ENCODE measurements around the gene NASP.
"Not testable (repeated sequence)": the region's sequence is repeated elsewhere in the genome, so short reads cannot be mapped to it uniquely, and the experiment has no call there.

The NASP gene

DNA sequence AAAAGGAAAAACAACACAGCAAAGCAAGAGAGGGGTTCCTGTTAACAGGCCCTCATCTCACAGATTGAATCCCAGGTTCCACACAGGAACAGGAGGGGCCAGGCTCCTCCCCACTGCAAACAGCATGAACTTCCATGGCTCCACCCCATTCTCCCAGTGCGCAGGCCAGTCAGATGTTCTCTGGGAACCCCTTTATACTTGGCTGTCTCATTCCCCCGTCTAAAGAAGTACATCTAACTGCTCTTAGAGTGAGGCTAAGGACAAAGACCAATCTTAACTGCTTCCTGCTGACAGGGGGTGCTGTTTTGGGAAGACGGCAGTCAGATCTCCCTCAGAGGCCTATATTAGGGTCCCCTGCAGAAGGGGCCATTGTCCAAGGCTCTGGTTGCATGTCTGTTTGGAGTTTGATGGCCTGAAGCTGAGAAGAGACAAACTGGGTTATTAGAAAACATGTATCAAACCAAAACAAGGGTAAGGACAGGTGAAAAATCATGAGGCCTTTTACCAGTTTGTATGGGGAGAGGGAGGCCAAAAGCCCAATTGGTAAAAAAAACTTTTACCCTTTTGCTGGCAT is 10.5 kb upstream of the NASP start:
- FAIRE-seq, result no peak

DNA sequence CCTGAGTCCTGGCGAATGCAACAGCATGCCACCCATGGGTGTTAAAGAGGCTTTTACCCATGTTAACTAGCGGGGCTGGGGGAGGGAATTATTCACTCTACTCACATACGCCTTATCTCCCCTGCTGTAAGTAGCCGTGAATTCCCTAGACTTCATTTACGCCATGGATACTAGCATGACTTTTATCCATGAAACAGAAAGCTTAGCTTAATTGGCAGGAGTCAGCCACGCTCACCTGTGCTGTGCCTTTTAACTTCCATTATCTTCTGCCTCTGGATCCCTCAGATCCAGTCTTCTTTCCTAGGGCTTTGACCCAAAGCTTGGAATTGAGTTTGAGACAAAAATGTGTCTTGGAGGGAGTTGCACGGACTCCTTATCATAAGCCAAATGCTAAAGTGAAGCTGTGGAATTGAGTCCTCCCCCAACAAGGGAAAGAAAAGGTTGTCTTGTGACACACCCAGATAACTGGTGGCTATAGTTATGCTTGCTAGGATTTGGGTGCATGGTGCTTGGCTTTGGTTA is 9.7 kb upstream of the NASP start:
- FAIRE-seq, result no peak

DNA sequence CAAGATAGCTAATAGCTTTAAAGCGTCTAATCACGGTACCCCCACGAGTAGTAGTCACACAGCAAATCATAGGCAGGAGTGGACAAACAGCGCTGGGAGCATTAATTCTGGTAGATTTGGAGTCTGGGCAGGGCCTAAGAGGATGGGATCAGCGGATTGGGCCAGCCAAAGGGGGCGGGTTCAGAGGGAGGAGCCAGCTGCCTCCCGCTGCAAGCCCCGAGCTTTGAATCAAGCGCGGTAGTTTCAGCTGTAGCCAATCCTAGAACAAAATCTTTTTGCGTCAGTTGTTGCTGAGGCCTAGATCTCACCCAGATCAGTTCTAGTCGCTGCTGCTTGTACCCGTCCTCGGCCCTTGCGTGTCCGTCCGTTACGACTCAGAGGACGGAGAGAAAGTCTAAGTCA is 576 bp upstream of the NASP start:
- FAIRE-seq, result peak; percentile 97

DNA sequence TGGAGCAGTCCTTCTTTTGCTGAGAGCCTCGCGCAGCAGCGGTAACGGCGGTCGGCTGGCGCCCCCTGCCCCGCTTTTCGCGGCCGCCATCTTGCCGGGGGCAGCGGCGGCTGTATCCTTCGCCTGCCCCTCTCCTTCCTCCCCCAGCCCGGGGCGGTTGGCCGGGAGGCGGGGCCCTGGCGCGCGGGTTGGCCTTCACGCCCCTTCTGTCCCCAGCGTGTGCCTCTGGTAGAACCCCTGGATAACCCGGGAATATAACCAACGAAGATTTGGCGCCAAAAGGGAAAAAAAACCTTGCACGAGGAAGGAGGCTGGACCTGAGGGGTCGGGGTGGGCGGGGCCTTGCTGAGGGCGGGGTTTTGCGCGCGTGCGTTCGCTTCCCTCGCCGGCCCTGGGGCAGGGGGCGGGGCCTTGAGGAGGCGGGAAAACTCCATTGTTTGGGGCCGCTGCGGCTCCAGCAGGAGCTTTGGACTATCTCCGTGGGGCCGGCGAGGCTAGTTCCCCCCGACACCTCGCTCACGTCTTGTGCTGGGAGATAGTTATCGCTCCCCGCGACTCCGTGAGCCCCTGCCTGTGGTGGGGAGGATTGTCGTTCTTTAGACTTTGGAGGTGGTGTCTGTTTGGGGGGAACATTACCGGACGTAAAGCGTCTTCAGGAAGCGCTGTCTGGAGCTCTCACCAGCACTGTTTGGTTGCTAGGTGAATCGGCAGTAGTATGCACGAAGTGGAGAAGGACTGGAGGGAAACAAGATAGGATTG is 689 bp downstream of the NASP start:
- FAIRE-seq, result no peak

DNA sequence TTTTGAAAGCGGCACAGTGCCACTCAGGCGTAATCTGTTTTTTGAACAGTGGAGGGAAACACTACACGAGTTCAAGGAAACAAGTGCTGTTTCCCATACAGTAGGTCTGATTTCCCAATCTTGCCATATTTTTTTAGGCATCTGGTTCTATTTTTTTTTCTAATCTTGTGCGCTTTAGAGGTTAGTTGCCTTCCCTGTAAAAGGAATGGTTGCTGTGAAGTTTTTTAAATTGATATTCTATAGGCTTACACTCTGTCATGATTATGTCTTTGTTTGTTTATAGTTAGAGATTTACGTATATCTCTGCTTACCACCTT is 1.2 kb downstream of the NASP start:
- no peak for FAIRE-seq

DNA sequence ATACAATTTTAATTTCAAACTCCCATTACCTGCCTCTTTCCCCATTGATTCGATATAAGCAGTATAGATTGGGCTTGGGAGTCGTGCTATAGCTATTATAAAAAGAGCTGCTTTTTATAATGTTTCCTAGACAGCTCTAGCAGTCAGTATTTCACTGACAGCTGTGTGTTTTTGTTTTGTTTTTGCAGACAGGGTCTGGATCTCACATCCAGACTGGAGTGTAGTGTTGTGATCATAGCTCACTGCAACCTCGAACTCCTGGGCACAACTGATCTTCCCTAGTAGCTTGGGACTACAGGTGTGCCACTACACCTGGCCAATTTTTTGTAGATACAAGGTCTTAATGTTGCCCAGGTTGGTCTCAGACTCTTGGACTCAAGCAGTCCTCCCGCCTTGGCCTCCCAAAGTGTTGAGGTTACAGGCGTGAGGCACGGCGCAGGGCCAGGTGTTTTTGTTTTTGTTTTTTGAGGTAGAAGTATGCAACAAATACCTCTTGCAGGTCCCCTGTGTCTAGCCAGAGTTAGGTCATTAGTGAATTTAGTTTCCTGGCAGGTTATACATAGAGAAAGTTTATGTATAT is 1.7 kb downstream of the NASP start:
- no peak for FAIRE-seq

DNA sequence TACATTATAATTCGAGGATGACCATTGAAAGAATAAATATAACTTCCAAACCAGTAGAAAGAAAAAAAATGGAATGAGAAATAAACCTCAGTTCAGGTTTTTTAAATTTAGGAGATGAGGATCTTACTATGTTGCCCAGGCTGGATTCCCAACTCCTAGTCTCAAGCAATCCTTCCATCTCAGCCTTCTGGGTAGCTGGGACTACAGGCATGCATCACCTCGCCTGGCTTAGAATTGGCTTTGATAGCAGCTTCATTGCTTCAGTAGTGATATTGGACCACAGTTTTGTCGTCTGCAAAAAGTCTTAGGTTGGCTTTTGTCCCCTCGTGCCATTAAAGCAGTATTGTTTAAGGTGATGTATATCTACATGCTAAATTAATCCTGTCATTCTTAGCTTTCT is 2.9 kb downstream of the NASP start:
- FAIRE-seq, result no peak

DNA sequence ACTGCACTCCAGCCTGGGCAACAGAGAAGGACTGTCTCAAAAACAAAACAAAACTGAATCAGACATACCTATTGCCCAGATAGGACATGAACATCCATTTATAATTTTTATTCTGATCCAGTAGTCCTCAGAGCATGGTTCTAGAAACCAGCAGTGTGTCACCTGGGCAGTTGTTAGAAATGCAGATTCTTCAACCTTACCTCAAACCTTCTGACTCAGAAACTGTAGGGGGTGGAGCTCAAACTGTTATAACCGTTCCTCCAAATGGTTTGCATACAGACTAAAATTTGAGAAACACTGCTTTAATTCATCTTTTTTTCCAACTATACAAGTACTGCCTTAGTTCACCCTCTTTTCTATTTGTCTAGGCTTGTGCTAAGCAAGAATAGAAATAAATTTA is 6.0 kb downstream of the NASP start:
- FAIRE-seq, result no peak

DNA sequence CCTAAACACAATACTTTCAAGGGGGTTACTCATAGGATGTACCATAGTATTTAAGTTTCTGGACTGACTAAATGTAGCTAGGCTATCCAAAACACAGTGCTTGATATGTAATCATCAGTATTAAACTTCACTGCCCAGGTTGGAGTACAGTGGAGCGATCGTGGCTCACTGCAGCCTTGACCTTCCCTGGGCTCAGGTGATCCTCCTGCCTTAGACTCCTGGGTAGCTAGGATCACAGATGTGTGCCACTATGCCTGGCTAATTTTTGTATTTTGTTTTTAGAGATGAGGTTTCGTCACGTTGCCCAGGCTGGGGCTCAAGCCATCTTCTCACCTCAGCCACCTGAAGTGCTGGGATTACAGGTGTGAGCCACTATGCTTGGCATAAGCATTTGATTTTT is 10.6 kb downstream of the NASP start:
- no peak for FAIRE-seq

DNA sequence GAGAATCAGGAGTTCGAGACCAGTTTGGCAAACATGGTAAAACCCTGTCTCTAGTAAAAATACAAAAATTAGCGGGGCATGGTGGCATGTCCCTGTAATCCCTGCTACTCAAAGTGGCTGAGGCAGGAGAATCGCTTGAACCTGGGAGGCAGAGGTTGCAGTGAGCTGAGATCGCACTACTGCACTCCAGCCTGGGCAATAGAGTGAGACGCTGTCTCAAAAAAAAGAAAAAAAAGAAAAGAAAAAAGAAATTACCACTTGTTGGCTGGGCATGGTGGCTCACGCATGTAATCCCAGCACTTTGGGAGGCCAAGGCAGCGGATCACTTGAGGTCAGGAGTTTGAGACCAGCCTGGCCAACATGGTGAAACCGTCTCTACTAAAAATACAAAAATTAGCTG is 12.9 kb downstream of the NASP start:
- not testable (repeated sequence) for FAIRE-seq

DNA sequence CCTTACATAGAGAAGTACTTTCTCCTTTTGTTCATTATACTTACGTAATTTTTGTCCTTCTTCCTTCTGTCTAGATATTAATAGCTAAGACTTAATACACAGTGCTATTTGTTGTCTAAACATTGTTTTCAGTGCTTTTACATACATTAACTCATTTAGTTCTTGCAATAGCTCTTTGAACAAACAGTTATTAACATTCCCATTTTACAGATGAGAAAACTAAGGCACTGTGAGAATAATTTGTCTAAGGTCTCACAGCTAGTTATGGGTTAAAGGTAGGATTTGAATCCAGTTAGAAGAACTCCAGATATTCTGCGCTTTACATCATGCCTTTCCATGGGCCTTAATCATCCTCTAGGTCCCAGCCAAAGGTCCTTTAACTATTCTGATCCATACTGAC is 20.4 kb downstream of the NASP start:
- FAIRE-seq, result no peak

DNA sequence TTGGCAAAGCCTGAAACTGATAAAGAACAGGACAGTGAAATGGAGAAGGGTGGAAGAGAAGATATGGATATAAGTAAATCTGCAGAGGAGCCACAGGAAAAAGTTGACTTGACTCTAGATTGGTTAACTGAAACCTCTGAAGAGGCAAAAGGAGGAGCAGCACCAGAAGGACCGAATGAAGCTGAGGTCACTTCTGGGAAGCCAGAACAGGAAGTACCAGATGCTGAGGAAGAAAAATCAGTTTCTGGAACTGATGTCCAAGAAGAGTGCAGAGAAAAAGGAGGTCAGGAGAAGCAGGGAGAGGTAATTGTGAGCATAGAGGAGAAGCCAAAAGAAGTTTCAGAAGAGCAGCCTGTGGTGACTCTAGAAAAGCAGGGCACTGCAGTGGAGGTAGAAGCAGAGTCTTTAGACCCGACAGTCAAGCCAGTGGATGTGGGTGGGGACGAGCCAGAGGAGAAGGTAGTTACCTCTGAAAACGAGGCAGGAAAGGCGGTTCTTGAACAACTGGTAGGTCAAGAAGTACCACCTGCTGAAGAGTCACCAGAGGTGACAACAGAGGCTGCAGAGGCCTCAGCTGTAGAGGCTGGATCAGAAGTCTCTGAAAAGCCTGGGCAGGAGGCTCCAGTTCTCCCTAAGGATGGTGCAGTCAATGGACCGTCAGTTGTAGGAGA is 23.7 kb downstream of the NASP start:
- no peak for FAIRE-seq

DNA sequence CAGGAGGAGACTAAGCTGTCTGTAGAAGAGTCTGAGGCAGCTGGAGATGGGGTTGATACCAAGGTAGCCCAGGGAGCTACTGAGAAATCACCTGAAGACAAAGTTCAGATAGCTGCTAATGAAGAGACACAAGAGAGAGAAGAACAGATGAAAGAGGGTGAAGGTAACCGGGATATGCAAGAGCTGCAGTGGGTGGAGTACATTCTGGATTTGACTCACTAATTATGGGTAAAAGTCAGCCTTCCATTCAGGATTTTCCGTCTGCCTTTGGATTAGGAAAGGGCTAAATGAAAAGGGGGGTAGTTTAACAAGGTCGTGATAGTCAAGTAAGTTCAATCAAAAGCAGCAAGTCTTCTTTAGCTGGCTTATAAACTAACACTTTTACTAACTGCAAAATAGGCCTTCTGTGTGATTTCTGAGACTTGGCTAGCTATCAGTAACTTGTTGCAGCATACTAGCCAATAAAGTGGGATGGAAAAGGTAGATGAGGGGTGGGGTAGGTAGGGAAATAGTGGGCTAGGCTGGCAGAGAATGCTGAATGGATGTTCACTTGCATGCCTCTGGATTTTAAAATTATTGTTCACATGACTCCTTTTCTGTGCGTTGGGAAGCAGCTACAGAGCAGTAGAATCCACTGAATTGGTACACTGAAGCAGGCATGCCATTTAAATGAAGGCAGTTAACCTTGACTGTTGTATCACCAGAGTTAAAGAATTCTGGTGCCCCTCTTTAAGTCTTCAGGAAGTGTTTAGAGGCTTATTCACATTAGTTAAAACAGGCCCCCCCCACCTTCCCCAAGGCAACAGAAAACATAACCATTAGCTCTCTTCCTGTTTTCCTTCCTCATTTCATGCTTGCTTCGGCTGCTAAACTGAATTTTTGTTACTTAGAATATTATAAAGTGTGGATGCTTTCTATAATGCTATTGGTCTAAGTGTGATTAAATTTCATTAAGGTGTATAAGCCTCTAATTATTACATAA is 24.6 kb downstream of the NASP start:
- no peak for FAIRE-seq

DNA sequence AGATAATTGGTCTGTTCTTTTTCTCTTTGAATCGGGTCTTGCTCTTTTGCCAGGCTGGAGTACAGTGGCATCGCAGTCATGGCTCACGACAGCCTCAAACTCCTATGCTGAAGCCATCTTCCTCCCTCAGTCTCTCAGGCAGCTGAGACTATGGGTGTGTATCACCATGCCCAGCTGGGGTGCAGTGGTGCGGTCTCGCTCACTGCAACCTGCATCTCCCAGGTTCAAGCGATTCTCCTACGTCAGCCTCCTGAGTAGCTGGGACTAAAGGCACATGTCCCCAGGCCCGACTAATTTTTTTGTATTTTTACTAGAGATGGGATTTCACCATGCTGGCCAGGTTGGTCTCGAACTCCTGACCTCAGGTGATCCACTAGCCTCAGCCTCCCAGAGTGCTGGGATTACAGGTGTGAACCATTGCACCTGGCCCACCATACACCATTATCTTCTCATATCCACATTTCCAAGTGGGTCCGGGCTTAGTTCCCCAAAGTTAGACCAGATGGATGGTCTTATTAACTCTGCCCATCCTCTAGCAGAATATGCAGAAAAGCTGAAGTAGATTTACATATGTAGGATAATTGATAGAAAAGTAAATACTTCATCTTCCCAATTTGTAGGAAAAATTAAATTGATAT is 26.9 kb downstream of the NASP start:
- no peak for FAIRE-seq

DNA sequence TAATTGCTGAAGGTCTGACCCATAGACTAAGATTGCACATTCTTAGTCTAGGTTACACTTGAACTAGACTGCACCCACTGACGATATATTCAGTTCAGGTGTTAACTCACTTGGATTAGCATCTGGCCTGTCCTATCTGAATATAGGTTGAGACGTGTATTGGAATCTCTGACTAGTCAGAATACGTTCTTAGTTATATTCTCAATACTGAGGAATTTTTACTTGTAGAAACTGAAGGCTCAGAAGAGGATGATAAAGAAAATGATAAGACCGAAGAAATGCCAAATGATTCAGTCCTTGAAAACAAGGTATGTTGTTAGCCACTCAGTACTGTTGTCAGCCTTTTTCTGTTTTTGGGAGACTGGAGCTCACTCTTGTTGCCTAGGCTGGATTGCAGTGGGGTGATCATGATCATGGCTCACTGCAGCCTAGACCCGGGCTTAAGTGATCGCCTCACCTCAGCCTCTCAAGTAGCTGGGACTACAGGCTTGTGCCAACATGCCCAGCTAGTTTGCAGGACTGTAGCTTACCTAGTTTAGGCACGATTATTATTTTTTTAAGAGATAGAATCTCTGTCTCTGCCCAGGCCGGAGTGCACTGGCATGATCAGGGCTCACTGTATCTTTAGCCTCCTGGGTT is 29.2 kb downstream of the NASP start:
- no peak for FAIRE-seq

DNA sequence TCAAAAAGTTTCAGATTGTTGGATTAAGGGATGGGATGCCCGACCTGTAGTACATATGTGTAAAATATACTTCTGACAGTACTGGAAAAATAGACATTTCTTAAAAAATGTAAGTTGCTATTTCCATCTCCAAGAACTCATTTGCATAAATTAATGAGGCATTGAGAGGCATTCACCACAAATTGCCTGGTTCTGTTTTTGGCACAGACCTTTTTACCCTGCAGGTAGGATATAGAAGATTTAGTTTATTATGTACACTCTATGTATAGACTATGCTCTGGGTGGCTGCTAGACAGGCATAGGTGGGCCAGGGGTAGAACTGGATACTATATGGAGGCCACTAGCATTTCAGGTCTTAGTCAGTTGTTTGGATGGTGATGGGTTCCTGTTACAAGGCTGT is 32.0 kb downstream of the NASP start:
- FAIRE-seq, result no peak

DNA sequence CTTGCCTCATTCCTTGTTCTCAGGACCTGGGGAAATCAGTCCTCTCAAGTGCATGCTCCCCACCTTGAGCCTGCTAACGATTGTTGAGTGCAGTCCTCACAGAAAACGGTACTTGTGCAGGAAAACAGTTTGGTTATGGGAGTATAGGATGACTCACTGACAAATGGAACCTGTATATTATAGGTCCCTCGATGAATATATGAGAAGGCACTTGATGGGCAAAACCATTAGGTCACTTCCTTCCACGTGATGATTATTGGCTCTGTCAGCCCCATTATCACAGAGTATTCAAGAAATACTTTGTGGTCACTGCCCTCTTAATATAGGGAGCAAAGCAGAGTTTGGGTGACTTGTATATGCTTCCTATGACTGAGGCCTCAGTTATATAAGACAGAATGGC is 33.8 kb downstream of the NASP start:
- FAIRE-seq, result no peak

DNA sequence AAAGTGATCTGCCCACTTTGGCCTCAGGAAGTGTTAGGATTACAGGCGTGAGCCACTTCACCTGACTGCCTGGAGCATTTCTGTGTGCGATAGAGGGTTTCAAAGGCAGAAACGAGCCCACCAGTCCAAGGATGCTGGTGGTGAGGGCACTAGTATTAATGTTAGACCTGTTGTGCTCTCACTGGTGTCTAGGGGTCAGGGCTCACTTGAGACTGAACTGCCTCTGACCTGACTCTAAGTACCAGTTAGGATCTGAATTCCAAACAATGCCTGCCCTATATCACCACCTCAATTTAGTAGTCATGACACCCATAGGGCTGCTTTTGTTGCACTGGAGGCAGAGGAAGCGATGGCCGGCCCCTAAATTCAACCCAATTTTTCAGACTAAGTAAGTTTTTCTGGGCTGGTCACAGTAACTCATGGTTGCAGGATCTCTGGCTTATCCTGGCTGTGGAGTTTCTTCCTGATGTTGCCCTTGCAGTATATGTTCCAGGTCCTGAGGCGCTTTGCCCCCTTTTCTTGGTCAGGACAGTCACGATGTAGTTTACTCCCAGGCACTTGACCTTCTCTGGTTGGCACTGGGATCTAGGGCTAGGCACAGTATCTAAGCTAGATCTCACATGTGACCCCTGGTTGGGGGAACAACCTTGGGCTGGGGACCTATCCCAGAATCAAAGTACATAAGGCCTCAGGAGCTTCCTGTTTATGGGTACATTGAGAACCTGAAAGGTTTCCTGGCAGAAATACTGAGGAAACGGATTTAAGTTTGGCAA is 35.5 kb downstream of the NASP start:
- FAIRE-seq, result no peak

DNA sequence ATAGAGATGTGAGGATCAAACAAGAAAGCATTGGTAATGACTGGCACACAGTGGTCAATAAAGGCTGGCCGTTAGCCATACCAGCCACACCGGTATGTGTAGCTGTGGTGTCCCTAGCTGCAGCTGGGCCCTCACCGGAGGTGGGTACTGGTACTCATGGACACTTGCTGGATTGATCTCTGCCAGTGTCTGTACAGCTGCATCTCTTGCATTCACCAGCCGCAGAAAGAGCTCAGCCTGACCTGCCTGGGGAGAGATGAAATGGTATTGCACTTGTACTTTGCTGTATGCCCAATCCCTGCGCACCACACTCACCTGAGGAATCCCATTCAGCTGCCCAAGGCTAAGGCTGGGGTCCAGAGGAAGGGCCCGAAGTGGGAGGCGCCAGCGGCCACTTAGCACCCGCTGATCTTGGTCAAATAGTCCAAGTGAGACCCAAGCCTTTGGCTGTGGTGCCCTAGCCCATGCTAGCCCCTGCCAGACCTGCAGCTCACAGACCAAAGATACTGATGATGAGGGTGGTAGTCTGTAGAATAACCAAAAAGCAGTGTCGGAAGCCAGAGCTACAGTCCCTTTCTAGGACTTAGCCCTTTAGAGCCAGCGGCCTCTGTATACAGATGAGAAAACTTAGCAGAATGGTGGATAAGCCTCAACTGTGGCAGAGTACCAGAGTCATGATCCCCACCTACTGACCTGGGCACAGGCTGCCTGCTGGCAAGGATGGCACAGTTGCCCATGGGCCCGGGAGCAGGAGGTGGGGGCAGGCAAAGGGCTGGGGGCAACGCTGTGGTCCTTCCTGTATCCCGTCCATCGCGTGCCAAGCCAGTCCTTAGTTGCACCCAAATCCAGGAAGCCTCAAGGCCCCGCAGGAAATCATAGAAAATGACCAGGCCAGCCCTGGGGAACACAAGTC is 37.0 kb downstream of the NASP start:
- no peak for FAIRE-seq

DNA sequence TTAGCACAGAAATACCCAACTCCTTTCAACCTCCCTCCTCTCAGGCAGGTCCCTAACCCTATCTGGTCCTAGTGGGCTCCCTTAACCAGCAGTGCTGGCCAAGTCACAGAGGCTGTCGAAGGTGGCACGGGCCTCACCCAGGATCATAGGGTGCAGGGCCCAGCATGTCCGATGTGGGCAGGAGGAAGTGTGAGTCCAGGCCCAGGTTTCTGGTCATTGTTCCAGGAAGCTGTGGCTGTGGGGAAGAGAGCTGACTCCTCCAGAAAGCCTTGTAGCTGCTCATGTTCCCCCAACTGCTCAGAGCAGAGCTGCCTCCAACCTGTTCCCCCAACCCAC is 37.6 kb downstream of the NASP start:
- no peak for FAIRE-seq
